ENCODE results near the gene DNAI7. TPM values are rescaled to one million over a fixed set of nuclear protein-coding genes. Genes with fewer than 3 reads are reported as not detected.

Gene DNAI7
- total and polyA plus RNA-seq, 9 donors = 0.65 to 9.5 (median 2.1) TPM

DNA sequence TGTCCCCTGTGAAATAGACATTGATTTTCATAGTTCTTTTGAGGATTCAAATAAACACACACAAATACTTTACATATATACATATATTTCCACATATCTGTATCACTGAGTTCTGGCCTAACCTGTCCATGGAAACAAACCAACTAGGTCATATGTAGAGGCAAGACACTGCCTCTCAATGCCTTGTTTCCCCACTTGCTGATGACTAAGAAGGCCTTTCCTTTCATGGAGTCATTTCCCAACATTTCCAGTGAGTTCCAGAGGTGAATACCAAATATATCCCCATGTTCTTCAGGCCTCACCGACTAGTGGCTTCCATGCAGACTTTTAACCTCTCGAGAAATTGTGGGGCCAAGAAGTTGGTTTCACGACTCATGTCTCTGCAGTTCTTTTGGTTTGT, 120.8 kb downstream of the DNAI7 start:
- WGBS, 3 donors = 67 to 97% (median 83%) methylated on average over 3 of the region's 3 CpGs
- no peak overlapping the region for H3K4me3 ChIP-seq
- H3K27me3 ChIP-seq = no peaks in the 10 kb centered on the region
- no peak overlapping the region for H3K27ac ChIP-seq
- H3K36me3 ChIP-seq = no peaks in the 10 kb centered on the region
- H3K4me1 ChIP-seq (ENCODE audit: insufficient read depth) = no peaks in the 10 kb centered on the region
- intact Hi-C loops (cut with DNase I) = no loop called here
- no peak for DNase-seq
- TF ChIP-seq POLR2A (IDR thresholded peaks at IDR 0.05) (no peak), EP300 (IDR thresholded peaks at IDR 0.05) (no peak)
- TF ChIP-seq, protein P1, sequence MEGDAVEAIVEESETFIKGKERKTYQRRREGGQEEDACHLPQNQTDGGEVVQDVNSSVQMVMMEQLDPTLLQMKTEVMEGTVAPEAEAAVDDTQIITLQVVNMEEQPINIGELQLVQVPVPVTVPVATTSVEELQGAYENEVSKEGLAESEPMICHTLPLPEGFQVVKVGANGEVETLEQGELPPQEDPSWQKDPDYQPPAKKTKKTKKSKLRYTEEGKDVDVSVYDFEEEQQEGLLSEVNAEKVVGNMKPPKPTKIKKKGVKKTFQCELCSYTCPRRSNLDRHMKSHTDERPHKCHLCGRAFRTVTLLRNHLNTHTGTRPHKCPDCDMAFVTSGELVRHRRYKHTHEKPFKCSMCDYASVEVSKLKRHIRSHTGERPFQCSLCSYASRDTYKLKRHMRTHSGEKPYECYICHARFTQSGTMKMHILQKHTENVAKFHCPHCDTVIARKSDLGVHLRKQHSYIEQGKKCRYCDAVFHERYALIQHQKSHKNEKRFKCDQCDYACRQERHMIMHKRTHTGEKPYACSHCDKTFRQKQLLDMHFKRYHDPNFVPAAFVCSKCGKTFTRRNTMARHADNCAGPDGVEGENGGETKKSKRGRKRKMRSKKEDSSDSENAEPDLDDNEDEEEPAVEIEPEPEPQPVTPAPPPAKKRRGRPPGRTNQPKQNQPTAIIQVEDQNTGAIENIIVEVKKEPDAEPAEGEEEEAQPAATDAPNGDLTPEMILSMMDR (IDR thresholded peaks at IDR 0.05) = no peak
- no peaks in the 10 kb centered on the region for H3K9me3 ChIP-seq

DNA sequence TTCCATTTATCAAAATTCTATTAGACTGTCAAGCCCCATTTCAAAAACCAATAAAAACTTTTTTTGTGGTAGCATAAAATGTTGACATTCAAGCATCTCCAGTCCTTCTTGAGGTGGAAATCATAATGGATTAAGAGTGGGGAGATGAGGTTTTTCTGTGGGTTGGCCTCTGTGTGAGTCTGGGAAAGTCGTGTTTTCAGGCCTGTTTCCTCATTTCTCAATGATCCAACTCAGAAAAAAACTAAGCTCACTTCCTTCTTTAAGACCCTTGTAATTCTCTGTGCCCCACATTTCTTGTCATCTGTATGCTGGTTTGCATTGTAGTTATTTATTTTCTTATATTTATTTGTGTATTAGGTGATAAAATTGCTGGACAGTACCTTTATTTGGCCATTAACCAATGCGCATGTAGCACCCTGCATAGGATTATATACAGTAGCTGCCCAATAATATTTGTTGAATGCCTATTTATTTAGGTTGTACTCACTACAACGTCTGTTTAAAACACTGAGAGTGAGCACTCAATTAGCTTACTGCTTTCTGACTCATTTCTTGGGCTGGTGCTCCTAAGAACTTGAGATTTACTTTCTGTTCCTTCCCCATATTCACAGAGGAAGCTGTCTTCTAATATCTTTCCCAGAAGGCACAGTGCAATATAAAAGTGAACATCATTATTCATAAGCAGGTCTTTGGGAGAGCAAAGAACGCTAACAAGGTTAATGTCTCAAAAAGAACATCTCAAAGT, 121.9 kb downstream of the DNAI7 start:
- intact Hi-C loops (cut with DNase I) = no loop called here
- no peaks in the 10 kb centered on the region for H3K9me3 ChIP-seq
- no peaks in the 10 kb centered on the region for H3K36me3 ChIP-seq
- no peaks in the 10 kb centered on the region for H3K27me3 ChIP-seq
- no peak overlapping the region for H3K4me3 ChIP-seq
- TF ChIP-seq, protein P1 (IDR thresholded peaks at IDR 0.05) = no peak
- TF ChIP-seq EP300 (IDR thresholded peaks at IDR 0.05) (no peak), POLR2A (IDR thresholded peaks at IDR 0.05) (no peak)
- no peak overlapping the region for H3K27ac ChIP-seq
- WGBS, 3 donors = 81 to 86% (median 85%) methylated on average over 4 of the region's 4 CpGs
- DNase-seq = no peak
- no peaks in the 10 kb centered on the region for H3K4me1 ChIP-seq (ENCODE audit: insufficient read depth)

DNA sequence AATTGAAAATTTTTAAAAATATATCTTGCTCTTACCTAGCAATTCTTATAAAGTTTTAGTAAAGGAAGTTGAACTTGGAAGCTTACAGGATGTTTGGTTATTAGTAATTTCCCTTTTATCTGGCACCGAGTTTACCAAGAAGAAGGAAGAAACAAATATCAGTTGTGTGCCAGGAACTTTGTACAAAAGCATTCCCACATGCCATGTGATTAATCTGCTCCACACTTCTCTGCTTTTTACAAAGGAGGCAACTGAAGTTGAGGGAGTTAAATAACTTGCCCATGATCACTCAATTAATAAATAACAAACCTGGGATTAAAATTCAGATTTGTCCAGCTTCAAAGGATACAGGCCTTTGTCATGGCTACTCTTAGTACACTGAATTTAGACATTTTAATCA, 123.6 kb downstream of the DNAI7 start:
- Histone ChIP-seq H3K27me3 (no peaks in the 10 kb centered on the region), H3K4me3 (no peak overlapping the region), H3K4me1 (ENCODE audit: insufficient read depth) (no peaks in the 10 kb centered on the region), H3K9me3 (no peaks in the 10 kb centered on the region), H3K27ac (no peak overlapping the region), H3K36me3 (no peaks in the 10 kb centered on the region)
- intact Hi-C loops (cut with DNase I) = no loop called here
- no peak for DNase-seq
- no peak for TF ChIP-seq EP300 (IDR thresholded peaks at IDR 0.05)
- TF ChIP-seq POLR2A (IDR thresholded peaks at IDR 0.05) = no peak
- TF ChIP-seq, protein P1 (IDR thresholded peaks at IDR 0.05) = no peak
- 25 to 33% (median 29%) methylated on average over 1 of the region's 1 CpG for WGBS, 3 donors

DNA sequence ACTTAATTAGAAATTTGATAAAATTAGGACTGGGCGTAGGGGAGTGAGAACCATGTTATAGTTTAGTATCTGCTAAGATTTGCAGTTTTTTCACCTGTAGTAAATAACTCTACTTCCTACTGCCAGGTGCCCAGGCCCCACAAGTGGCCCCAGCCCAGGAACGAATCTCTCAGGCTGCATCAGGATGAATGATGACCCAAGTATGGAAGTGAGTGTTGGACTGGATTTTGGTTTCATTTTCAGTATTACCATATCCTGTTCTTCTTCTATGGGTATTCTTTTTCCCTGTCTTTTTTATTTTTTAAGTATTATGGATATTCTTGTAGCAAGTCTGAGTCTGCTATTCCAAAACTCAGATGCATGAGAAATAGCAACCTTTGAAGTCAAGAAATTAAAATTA, 125.7 kb downstream of the DNAI7 start:
- no peaks in the 10 kb centered on the region for H3K36me3 ChIP-seq
- no peak overlapping the region for H3K4me3 ChIP-seq
- H3K27me3 ChIP-seq = no peaks in the 10 kb centered on the region
- intact Hi-C loops (cut with DNase I) = no loop called here
- no peak overlapping the region for H3K27ac ChIP-seq
- TF ChIP-seq POLR2A (IDR thresholded peaks at IDR 0.05) (no peak), EP300 (IDR thresholded peaks at IDR 0.05) (no peak)
- TF ChIP-seq, protein P1 (IDR thresholded peaks at IDR 0.05) = no peak
- WGBS, 3 donors = 57 to 67% (median 61%) methylated on average over 2 of the region's 2 CpGs
- no peak for DNase-seq
- H3K9me3 ChIP-seq = no peaks in the 10 kb centered on the region
- no peaks in the 10 kb centered on the region for H3K4me1 ChIP-seq (ENCODE audit: insufficient read depth)
